PC-3 (cell line): ENCODE data around the gene NEK1.

Source experiments
- EZH2 ChIP-seq: fragments of 300-600 bp; sonication (generic); IDR thresholded peaks from one replicate; pipeline ENCODE4 v1.6.1; 2017; ENCODE audit warnings: antibody characterized with exemption, mild to moderate bottlenecking, low read length; ENCODE audit not compliant: unreplicated experiment
- EZH2phosphoT487 ChIP-seq: fragments of 300-600 bp; sonication (generic); IDR thresholded peaks from 2 replicates; pipeline ENCODE4 v1.6.1; 2018; ENCODE audit warnings: mild to moderate bottlenecking, antibody characterized with exemption, low read length, borderline replicate concordance
- TF ChIP-seq, protein P1 (sequence below): fragments of 300-600 bp; sonication (generic); conservative IDR thresholded peaks from 2 replicates; pipeline ENCODE4 v1.5.1; 2017; ENCODE audit warnings: antibody characterized with exemption, low read depth, mild to moderate bottlenecking, low read length

DNA sequence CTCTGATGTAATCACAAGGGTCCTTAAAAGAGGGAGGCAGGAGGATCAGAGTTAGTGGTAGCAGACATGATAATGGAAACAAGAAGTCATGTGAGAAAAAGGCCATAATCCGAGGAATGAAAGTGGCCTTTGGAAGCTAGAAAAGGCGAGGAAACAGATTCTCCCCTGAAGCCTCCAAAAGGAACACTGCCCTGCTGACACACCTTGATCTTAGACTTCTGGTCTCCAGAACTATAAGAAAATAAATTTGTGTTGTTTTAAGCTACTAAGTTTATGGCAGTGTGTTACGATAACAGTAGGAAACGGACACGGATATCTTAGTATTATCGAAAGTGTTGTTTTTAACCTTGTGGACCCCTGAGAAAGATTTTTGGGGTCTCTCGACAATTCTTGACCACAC is 32.4 kb upstream of the NEK1 start:
- TF ChIP-seq EZH2 (no peak), EZH2phosphoT487 (no peak)
- TF ChIP-seq, protein P1, sequence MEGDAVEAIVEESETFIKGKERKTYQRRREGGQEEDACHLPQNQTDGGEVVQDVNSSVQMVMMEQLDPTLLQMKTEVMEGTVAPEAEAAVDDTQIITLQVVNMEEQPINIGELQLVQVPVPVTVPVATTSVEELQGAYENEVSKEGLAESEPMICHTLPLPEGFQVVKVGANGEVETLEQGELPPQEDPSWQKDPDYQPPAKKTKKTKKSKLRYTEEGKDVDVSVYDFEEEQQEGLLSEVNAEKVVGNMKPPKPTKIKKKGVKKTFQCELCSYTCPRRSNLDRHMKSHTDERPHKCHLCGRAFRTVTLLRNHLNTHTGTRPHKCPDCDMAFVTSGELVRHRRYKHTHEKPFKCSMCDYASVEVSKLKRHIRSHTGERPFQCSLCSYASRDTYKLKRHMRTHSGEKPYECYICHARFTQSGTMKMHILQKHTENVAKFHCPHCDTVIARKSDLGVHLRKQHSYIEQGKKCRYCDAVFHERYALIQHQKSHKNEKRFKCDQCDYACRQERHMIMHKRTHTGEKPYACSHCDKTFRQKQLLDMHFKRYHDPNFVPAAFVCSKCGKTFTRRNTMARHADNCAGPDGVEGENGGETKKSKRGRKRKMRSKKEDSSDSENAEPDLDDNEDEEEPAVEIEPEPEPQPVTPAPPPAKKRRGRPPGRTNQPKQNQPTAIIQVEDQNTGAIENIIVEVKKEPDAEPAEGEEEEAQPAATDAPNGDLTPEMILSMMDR: no peak
